ENCODE measurements around the gene AKAP13.

- TF ChIP-seq POLR2A (IDR thresholded peaks at IDR 0.05): no peak
- TF ChIP-seq, protein P1, sequence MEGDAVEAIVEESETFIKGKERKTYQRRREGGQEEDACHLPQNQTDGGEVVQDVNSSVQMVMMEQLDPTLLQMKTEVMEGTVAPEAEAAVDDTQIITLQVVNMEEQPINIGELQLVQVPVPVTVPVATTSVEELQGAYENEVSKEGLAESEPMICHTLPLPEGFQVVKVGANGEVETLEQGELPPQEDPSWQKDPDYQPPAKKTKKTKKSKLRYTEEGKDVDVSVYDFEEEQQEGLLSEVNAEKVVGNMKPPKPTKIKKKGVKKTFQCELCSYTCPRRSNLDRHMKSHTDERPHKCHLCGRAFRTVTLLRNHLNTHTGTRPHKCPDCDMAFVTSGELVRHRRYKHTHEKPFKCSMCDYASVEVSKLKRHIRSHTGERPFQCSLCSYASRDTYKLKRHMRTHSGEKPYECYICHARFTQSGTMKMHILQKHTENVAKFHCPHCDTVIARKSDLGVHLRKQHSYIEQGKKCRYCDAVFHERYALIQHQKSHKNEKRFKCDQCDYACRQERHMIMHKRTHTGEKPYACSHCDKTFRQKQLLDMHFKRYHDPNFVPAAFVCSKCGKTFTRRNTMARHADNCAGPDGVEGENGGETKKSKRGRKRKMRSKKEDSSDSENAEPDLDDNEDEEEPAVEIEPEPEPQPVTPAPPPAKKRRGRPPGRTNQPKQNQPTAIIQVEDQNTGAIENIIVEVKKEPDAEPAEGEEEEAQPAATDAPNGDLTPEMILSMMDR (IDR thresholded peaks at IDR 0.05): no peak
Measured at GRCh38 chr15:85692321-85692720, 311.9 kb downstream of the AKAP13 start.

All from ovary (tissue), 3 donors.